Ovary (tissue), 3 donors: ENCODE results near the gene RNGTT.
"Not testable (repeated sequence)": the region's sequence is repeated elsewhere in the genome, so short reads cannot be mapped to it uniquely, and the experiment has no call there.

ENCODE experiments used
- POLR2A ChIP-seq: fragments of 450-650 bp; IDR thresholded peaks from one replicate; pipeline ENCODE4 v1.6.1; 2017; ENCODE audit warnings: antibody characterized with exemption, mild to moderate bottlenecking, moderate library complexity
- TF ChIP-seq, protein P1 (sequence below), 3 donors: fragments of 450-650 bp in 2 of 3; fragments of 200-600 bp in 1 of 3; IDR thresholded peaks; one replicate each; pipeline versions ENCODE4 v1.5.1 to v1.8.0; 2016 to 2022; ENCODE audit warnings: antibody characterized with exemption in 3 of 3, mild to moderate bottlenecking in 1 of 3
- donor health status: DM: no; HTN: no; CAD: no.

DNA sequence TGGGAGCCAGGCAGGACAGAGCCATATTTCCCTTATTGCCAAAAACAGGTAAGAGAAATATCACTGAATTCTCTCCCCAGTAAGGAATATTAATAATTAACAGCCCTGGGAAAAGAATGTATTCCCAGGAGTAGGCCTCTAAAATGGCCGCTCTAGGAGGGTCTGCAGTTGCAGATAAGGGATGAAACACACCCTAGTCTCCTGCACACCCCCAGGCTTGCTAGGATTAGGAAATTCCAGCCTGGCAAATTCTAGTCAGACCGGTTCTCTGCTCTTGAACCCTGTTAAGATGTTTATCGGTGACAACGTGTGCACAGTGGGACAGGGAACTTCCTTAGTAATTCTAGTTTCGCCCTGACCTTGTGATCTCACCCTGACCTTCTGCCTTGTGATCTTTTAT is 31.4 kb downstream of the RNGTT start:
- TF ChIP-seq POLR2A, result not testable (repeated sequence)
- TF ChIP-seq, protein P1, sequence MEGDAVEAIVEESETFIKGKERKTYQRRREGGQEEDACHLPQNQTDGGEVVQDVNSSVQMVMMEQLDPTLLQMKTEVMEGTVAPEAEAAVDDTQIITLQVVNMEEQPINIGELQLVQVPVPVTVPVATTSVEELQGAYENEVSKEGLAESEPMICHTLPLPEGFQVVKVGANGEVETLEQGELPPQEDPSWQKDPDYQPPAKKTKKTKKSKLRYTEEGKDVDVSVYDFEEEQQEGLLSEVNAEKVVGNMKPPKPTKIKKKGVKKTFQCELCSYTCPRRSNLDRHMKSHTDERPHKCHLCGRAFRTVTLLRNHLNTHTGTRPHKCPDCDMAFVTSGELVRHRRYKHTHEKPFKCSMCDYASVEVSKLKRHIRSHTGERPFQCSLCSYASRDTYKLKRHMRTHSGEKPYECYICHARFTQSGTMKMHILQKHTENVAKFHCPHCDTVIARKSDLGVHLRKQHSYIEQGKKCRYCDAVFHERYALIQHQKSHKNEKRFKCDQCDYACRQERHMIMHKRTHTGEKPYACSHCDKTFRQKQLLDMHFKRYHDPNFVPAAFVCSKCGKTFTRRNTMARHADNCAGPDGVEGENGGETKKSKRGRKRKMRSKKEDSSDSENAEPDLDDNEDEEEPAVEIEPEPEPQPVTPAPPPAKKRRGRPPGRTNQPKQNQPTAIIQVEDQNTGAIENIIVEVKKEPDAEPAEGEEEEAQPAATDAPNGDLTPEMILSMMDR (IDR thresholded peaks at IDR 0.05), result not testable (repeated sequence)
